Cortex of kidney (tissue), 1 donor: Measurements from ENCODE around the gene MAPK11.

ENCODE experiments used
- DNase-seq: peaks from one replicate; lab custom pipeline; 2025; lab: John Stamatoyannopoulos, UW

The MAPK11 gene

GRCh38 chr22:50307890-50308596 is 37.9 kb upstream of the MAPK11 start:
- DNase-seq, result no peak

DNA sequence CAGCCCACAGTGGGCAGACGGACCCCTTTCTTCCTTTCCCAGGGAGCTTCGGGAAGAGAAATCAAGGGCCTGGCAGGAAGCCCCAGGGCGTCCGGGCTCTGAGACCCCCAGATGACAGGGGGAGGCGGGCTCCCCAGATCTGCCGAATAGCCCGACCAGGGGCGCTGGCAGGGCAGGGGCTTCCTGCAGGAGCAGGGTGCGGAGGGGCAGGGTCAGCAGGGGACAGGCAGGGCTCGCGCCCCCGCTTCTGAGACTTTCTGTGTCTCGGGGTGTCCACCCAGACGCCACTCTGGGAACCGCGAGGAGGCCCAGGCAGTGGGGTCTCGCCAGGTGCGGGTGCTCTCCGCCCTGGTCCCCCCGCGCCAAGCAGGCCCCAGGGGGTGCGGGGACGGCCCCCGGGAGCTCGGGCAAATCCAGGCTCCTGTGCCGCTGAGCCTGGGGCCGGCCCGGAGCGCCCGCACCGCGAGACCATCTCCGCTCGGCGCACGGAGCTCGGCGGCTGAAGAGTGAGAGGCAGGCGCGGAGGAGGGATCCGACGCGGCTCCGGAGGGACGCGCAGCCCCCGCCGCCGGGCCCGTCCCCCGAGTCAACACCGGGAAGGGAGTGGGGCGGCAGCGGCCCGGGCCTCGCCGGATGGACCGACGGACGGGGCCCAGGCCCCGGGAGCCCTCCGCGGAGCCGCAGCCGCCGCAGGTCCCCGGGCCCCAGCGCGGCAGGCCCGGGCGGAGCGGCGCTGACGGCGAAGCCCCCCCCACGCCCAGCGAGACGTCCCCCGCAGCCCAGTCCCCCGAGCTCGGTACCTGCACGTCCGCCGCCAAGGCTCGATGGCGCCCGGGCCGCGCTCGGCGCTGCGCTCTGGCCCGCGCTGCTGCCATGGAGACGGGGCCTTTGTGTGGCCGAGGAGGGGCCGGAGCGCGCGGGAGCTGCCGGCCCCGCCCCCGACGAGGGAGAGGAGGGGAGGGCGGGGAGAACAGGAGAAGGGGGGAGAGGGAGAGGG is 36.9 kb upstream of the MAPK11 start, which contains the start of gene PLXNB2:
TSS of gene PLXNB2 (minus strand) at position 894 of the 997 bp plus-strand sequence. CDS start 17,062 bp downstream, outside the sequence.
- no peak for DNase-seq

- no peak for DNase-seq
Measured at GRCh38 chr22:50305923-50306566, 35.9 kb upstream of the MAPK11 start.

GRCh38 chr22:50305393-50305922 is 35.3 kb upstream of the MAPK11 start:
- peak; percentile 30 for DNase-seq

DNA sequence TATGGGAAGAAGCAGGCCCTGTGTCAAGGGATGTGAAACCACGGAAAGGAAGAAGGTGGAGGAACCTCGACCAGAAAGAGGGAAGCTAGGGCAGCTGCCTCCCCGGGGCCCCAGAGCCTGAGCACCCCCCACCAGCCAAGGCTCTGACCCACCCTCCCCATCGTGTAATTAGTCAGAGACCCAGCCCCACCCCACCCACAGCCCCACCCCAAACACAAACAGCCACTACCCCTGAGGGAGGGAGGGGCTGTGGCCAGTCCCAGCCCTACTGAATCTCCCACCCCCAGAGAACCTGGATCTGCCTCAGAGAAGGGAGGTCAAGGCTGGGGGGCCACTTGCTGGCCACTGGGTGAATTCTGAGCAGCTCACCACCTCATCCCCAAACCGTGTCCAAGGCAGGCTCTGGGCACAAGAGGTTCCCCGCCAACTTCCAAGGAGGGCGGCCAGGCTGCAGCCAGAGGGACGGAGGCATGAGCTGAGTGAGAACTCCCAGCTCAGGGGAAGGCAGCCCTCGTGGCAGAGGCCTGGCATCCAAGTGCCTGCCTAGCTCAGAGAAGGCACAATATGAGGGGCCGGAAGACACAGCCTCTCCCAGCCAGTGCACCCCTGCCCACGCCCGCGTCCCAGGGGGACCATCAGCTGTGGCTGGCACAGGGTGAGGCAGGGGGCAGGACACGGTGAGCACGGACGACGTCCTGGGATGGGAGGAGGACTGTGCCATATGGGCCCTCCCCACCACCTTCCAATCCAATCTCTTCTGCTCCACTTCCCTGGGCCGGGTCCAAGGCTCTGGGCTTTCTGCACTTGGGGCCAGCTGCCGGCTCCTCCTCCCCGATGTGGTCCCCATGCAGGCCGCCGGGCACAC is 34.6 kb upstream of the MAPK11 start:
- no peak for DNase-seq

DNA sequence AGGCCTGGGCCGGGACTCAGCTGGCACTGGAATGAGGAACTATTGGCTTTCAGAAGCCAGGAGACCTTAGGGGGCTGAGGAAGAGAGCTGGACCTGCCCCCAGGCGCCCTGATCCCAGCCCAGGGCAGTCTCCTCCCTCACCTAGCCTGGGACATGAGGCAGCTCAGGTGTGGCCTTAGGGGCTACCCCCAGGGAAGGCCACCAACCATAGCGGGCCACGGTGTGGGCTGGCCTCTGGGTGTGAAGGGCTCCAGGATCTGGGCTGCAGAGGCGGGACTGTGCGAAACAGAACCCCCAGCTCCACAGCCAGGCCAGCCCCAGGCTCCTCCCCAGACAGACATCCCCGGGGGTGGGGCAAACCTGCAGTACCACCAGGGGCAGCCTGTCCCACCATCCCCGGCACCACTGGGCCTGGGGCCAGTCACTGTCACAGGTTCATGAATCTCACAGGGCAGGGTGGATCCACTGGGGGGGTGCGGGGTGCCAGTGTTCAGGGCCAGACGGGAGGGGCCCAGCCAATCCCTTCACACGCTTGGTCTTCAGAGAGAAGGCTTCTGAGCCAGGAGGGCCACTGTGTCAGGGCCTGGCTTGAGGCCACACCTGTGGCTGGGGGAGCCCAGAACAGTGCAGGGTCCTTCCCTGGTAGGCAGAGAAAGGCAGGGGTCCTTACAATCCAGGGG is 33.8 kb upstream of the MAPK11 start:
- DNase-seq, result no peak

GRCh38 chr22:50303515-50303847 is 33.3 kb upstream of the MAPK11 start:
- DNase-seq, result no peak

- DNase-seq, result no peak
Measured at GRCh38 chr22:50302564-50302963, 32.4 kb upstream of the MAPK11 start.

DNA sequence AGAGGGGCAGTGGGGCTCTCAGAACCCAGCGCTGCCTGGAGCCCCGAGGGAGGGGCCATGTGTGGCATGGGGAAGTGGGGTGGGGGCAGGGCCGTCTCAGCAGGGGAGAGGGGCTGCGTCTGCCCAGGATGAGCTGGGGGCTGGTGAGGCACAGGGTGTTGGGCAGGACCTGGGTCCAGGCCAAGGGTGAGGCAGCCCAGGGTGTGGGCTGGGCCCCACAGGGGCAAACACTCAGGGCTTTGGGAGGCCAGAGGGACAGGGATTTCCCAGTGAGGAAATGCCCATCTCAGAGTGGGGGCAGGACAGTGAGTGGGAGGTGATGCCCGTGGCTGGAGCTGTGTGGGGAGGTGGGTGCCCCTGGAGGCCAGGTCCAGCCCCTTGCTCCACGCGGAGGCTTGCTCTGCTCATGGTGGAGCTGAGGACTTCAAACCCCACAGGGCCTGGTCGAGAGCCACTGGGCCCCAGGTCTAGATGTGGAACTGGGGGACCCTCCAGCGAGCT is 31.9 kb upstream of the MAPK11 start:
- no peak for DNase-seq

DNA sequence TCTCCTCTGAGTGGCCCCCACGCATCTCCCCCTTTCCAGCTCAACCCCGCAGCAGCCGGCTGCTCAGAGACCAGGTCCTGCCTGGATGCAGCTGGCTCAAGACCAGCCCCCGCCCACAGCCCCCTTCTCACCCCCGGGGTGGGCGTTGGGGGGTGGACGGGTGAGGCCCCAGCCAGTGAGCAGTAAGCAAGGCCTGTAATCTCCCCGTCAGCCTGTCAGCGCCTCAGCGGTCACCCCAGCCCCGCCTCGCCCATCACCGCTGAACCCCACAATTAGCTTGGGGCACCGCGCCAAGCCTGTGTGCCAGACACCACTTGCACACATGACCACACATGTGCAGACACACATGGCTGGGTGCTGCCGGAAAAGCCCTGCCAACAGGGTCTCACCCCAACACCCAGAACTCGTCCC is 31.4 kb upstream of the MAPK11 start:
- no peak for DNase-seq

DNA sequence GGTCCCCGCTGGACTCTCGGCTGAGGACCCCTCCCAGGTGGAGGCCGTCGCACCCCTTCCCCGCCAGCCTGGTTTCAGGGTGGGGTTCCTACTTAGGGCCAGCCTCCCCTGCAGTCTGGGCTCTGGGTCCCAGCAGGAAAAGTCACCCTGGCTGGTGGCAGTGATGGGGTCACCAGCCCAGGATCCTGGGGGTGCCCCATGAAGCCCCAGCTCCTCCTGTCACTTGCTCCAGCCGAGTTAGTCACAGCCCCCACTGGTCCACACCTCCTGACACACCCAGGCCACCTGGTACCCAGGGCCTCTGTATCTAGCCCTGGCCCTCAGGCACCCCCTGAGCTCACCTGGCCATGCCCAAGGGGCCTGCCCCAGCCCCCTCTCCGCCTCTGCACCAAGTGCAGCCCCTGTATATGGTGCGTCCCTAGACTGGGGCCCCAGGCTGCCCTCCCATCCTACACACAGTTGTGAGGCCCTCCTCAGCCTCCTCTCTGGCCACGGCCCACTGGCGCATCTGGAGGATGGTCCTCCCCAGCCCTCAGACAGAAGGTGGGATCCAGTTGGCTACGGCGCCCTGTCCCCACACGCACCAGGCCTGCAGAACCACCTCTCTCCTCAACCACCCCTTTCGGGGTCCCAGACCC is 30.6 kb upstream of the MAPK11 start:
- DNase-seq, result no peak

DNA sequence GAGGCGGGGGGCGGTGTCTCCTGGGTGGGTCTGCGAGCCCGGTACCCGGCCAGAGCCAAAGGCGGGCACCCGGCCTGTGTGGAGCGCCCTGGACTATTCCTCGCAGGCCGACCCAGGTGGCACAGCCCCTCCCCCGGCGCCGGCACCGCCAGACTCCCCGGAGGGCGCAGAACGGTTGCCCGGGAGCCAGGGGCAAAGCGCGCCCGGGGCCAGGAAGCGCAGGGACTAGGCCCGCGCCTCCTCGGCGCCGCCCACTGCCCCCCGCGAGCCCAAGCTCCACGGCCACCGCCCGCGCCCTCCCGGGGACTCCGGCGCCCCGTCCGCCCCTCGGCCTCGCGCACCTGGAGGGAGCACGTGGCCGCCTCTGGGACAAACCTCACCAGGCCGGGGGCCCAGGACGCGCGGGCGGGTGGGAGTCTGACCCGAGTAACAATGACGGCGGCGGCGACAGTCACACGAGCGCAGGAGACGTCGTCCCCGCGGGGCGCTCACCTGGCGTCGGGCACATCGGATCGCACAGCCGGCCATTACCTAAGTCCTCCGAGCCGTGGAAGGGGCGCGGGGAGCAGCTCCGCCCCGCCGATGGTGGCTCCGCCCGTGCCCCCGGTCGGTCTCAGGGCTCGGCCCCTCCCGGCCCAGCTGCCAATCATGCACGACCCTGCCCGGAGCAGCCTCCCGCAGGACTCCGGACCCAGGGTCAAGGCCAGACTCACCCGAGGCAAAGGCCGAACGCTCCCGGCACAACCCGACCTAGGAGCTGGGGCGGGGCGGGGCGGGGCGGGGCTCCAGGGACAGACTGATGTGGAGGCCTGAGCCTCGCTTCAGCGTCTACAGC is 29.8 kb upstream of the MAPK11 start:
- DNase-seq, result no peak

GRCh38 chr22:50298937-50299784 is 29.0 kb upstream of the MAPK11 start:
- DNase-seq, result no peak

- no peak for DNase-seq
Measured at GRCh38 chr22:50298266-50298637, 28.1 kb upstream of the MAPK11 start.

- no peak for DNase-seq
Measured at GRCh38 chr22:50297510-50298265, 27.5 kb upstream of the MAPK11 start.

DNA sequence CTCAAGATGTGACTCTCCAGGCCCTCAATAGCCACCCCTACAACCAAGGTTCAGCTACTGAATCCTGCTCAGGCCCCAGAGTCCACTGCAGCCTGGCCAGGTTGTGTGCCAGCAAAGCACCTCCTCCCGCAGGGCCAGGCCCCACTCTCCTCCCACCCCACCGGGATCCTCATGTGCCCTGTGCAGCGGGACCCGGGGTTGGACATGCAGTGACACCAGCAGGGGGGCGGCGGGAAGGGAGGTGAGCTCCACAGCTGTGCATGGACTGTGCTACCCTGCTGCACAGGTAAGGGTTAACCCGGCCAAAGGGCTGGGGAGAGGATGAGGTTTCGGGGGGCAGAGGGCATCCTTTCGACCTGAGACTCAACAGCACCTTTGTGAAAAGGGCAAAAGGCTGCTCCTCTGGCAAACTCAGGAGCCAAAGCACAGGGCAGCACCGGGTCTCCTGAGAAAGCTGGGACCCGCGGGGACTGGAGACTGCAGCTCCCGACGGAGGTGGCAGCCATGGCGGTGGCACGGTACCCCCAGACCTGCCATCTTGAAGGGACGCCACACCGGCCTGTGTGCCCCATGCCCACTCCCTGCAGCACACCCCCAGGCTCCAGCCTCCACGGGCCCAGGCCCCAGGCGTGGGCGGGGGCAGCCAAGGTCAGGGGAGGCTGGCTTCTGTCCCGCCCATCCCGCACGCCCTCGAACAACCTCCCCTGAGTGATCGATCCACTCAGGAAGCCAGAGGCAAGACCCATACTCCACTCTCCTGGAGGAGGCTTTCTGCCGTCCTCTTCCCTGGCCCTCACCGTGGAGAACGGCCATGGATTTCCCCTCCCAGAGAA is 26.7 kb upstream of the MAPK11 start:
- DNase-seq, result no peak

- no peak for DNase-seq
Measured at GRCh38 chr22:50294319-50294656, 24.1 kb upstream of the MAPK11 start.
